Naive thymus-derived CD4-positive, alpha-beta T cell (primary cell): ENCODE measurements around the gene PRCD. TPM values are rescaled to one million over a fixed set of nuclear protein-coding genes. Genes with fewer than 3 reads are reported as not detected.
"Not testable (repeated sequence)": the region's sequence is repeated elsewhere in the genome, so short reads cannot be mapped to it uniquely, and the experiment has no call there.

ENCODE experiments used
- ATAC-seq: fragments of 150-1000 bp; cut with Tn5 transposase; 2 replicates; pipeline ENCODE4 v1.10.0; 2021; ENCODE audit warnings: mild to moderate bottlenecking, moderate library complexity
- CTCF ChIA-PET: fragments of 350-600 bp; sonication (Branson Sonifier 250); formaldehyde crosslinking; loops from one replicate; lab custom pipeline; 2021; ENCODE audit warnings: antibody characterized with exemption; lab: Charles Lee
- POLR2A ChIA-PET: fragments of 350-600 bp; sonication (Branson Sonifier 250); formaldehyde crosslinking; loops from one replicate; lab custom pipeline; 2021; ENCODE audit warnings: antibody characterized with exemption, inconsistent platforms; lab: Charles Lee
- DNase-seq, 9 donors: peaks; one replicate each; pipeline versions ENCODE4 v3.0.0 to v3.0.0-alpha.2; 2020 to 2022; ENCODE audit warnings: mixed read lengths in 1 of 9
- H3K27ac ChIP-seq: one replicate; pipeline ENCODE4 v1.7.0; 2013; ENCODE audit warnings: mild to moderate bottlenecking, low read depth, low read length, moderate library complexity
- H3K27me3 ChIP-seq, 2 donors: one replicate each; pipeline ENCODE4 v1.7.0; 2013; ENCODE audit warnings: low read length in 2 of 2, mild to moderate bottlenecking in 2 of 2, moderate library complexity in 2 of 2; ENCODE audit not compliant: control insufficient read depth in 2 of 2, insufficient read depth in 2 of 2
- H3K36me3 ChIP-seq, 3 experiments: 1 replicate in 2 of 3; 2 replicates in 1 of 3; pipeline ENCODE4 v1.7.0; 2013; ENCODE audit warnings: low read length in 3 of 3, mild to moderate bottlenecking in 3 of 3, moderate library complexity in 1 of 3; ENCODE audit not compliant: insufficient read depth in 3 of 3, control insufficient read depth in 2 of 3
- H3K4me1 ChIP-seq, 2 donors: one replicate each; pipeline ENCODE4 v1.7.0; 2013; ENCODE audit warnings: low read length in 2 of 2, mild to moderate bottlenecking in 2 of 2, moderate library complexity in 1 of 2; ENCODE audit not compliant: control insufficient read depth in 2 of 2, insufficient read depth in 2 of 2
- H3K4me3 ChIP-seq: 2 replicates; pipeline ENCODE4 v1.7.0; 2013; ENCODE audit warnings: mild to moderate bottlenecking, low read length
- H3K9me3 ChIP-seq, 3 experiments: 1 replicate in 2 of 3; 2 replicates in 1 of 3; pipeline ENCODE4 v1.7.0; 2013; ENCODE audit warnings: low read length in 3 of 3; ENCODE audit not compliant: control insufficient read depth in 2 of 3
- H3K27ac Mint-ChIP-seq, 9 donors: one replicate each; pipeline ENCODE4 v1.8.0; 2020 to 2022; ENCODE audit warnings: mixed read lengths in 9 of 9, mild to moderate bottlenecking in 8 of 9, moderate library complexity in 5 of 9, inconsistent platforms in 2 of 9
- H3K27me3 Mint-ChIP-seq, 5 donors: one replicate each; pipeline ENCODE4 v1.8.0; 2021 to 2022; ENCODE audit warnings: mixed read lengths in 5 of 5, mild to moderate bottlenecking in 1 of 5
- H3K36me3 Mint-ChIP-seq, 5 donors: one replicate each; pipeline ENCODE4 v1.8.0; 2020 to 2022; ENCODE audit warnings: mixed read lengths in 5 of 5, mild to moderate bottlenecking in 3 of 5, inconsistent platforms in 1 of 5
- H3K4me1 Mint-ChIP-seq, 7 donors: one replicate each; pipeline ENCODE4 v1.8.0; 2020 to 2022; ENCODE audit warnings: mixed read lengths in 7 of 7, mild to moderate bottlenecking in 3 of 7, inconsistent platforms in 1 of 7
- H3K4me3 Mint-ChIP-seq, 10 donors: one replicate each; pipeline ENCODE4 v1.8.0; 2020 to 2022; ENCODE audit warnings: mild to moderate bottlenecking in 10 of 10, mixed read lengths in 10 of 10, moderate library complexity in 6 of 10, inconsistent platforms in 2 of 10
- H3K9me3 Mint-ChIP-seq, 11 donors: one replicate each; pipeline ENCODE4 v1.8.0; 2020 to 2022; ENCODE audit warnings: mixed read lengths in 11 of 11, mild to moderate bottlenecking in 4 of 11, inconsistent platforms in 1 of 11, moderate library complexity in 1 of 11
- intact Hi-C, 2 donors: fragments of 100-400 bp; cut with micrococcal nuclease; formaldehyde crosslinking; loops; one replicate each; pipeline ENCODE4 v1.15.1; 2023
- polyA plus RNA-seq, 2 donors: library from polyadenylated mRNA; unstranded; fragments of 300-500 nt; fragmentation: Illumina TruSeq; gene quantifications; one replicate each; pipeline ENCODE4 v1.2.3, GENCODE V29; 2021
- total RNA-seq, 6 experiments: library from RNA in 5 of 6; stranded (reverse) in 5 of 6; gene quantifications; 1 replicate in 5 of 6; 2 replicates in 1 of 6; pipeline ENCODE4 v1.2.3 and lab custom pipeline; 2021 to 2026

PRCD gene
- total and polyA plus RNA-seq, 7 experiments from 2014 or later, result 1.3 TPM; not detected in 6

DNA sequence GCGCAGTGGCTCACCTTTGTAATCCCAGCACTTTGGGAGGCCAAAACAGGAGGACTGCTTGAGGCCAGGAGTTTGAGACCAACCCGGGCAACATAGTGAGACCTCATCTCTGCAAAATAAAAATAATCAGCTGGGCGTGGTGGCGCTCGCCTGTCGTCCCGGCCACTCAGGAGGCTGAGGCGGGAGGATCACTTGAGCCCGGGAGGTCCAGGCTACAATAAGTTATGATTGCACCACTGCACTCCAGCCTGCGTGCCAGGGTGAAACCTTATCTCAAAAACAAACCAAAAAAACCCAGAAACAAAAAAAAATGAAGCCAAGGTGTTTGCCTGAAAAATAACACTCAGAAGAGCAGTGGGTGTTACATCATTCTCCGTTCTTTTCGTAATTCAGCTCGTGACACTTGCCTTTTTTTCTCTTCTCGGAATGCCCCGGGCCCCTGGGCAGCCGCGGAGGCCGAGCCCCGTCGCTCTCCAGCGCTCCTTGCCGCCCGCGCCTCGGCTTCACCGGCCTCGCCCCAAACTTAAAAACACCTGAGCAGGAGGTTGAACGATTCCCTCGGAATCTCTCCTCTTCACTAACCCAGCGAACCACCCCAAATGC, 17.0 kb downstream of the PRCD start:
- H3K4me1 Mint-ChIP-seq, result peaks cover 25 to 65% (median 54%) of the 10 kb centered on the region in 7 donors
- peaks cover 23 to 31% of the 10 kb centered on the region in 2 donors for H3K4me1 ChIP-seq
- peak overlapping the region; percentile 77 for H3K4me3 ChIP-seq

DNA sequence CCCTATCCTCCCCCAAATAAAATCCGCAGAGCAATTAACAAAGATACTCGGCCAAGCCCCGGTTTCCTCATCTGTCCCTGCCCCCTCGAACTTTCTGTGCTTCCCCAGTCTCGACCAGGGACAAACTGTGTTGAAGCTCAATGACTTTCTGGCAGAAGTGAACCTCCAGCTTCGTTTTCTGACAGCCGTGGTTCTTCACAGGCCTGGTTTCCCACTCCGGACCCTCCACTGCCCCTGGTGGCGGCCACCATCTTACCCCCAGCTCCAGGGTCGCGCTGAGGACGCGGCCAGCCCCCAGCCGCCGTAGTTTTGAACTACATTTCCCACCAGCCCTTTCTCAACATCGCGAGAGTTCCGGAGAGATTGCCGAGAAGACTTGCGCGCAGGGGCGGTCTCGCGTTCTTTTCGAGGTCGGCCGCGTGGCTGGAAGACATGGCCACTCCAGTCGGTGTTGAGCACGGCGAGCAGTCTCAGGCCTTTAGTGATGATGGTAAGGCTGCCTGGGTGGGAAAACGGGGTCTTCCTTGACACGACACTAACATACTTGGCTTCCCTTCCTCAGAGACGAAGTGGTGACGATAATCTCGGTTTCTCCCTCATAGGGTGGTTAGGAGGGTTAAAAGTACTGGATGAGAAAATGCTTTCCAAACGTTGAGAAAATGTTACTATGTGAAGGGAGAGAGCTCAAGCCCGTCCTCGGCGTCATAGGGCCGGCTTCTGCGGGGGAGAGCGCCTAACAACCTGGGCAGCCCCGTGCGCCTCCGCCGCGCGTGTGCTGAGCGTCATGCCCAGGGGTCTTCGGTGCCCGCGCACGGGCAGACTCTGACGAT, 17.7 kb downstream of the PRCD start:
- ChIA-PET POLR2A (interaction anchor here (0.6 to 2.6 kb wide), 21 partner anchors 13 to 1431 kb away, joined by 3 to 14 read pairs (median 4); partner anchors contain the start of genes PRCD, SRSF2 and ST6GALNAC1), CTCF (interaction anchor here (0.6 to 4.2 kb wide), 17 partner anchors 8 to 156 kb away, joined by 3 to 27 read pairs (median 5); partner anchors contain the start of gene AANAT)
- Mint-ChIP-seq H3K27me3 (no peaks in the 10 kb centered on the region), H3K36me3 (peaks cover 4 to 14% (median 6%) of the 10 kb centered on the region in 5 donors), H3K27ac (peak overlapping the region; percentile 90 to 99 (median 96)), H3K4me3 (peak overlapping the region; percentile 92 to 99 (median 98)), H3K4me1 (peaks cover 25 to 66% (median 55%) of the 10 kb centered on the region in 7 donors), H3K9me3 (no peaks in the 10 kb centered on the region)
- Histone ChIP-seq H3K4me1 (peaks cover 23 to 34% of the 10 kb centered on the region in 2 donors), H3K27me3 (no peaks in the 10 kb centered on the region), H3K4me3 (peak overlapping the region; percentile 77), H3K36me3 (peaks cover 5 to 15% (median 5%) of the 10 kb centered on the region in 3 experiments), H3K27ac (peak overlapping the region; percentile 93), H3K9me3 (no peaks in the 10 kb centered on the region)
- intact Hi-C loops, result loop anchor here (1.0 to 5.0 kb wide), 12 partner anchors 29 to 617 kb away; partner anchors contain the start of genes JMJD6 (in 2 of the 2), METTL23 (in 2 of the 2), UBE2O (in 2 of the 2) and FBF1 (in 1 of the 2)
- DNase-seq, result peak; percentile 82 to 95 (median 92)
- ATAC-seq, result peak; percentile 92

More for the DNA sequence above, 17.0 kb downstream of the PRCD start:
- peak overlapping the region; percentile 93 for H3K27ac ChIP-seq
- H3K9me3 ChIP-seq, result no peaks in the 10 kb centered on the region
- Mint-ChIP-seq H3K36me3 (peaks cover 4 to 14% (median 5%) of the 10 kb centered on the region in 5 donors), H3K9me3 (no peaks in the 10 kb centered on the region), H3K27me3 (no peaks in the 10 kb centered on the region), H3K4me3 (peak overlapping the region; percentile 92 to 99 (median 98)), H3K27ac (peak overlapping the region; percentile 90 to 99 (median 96))
- ChIA-PET CTCF (interaction anchor here (0.6 to 3.3 kb wide), 11 partner anchors 10 to 430 kb away, joined by 3 to 17 read pairs (median 5); partner anchors contain the start of gene AANAT), POLR2A (interaction anchor here (0.6 to 2.6 kb wide), 14 partner anchors 10 to 575 kb away, joined by 3 to 14 read pairs (median 4); partner anchors contain the start of genes PRCD and SRSF2)
- intact Hi-C loops, result loop anchor here (1.0 to 5.0 kb wide), 8 partner anchors 34 to 616 kb away; partner anchors contain the start of genes JMJD6 (in 2 of the 2), METTL23 (in 2 of the 2), UBE2O (in 2 of the 2) and FBF1 (in 1 of the 2)
- H3K36me3 ChIP-seq, result peaks cover 3 to 9% (median 3%) of the 10 kb centered on the region in 3 experiments
- DNase-seq, result peak in 3 of 9 donors; percentile 50 to 58 (median 53)
- ATAC-seq, result peak; percentile 65
- H3K27me3 ChIP-seq, result no peaks in the 10 kb centered on the region

DNA sequence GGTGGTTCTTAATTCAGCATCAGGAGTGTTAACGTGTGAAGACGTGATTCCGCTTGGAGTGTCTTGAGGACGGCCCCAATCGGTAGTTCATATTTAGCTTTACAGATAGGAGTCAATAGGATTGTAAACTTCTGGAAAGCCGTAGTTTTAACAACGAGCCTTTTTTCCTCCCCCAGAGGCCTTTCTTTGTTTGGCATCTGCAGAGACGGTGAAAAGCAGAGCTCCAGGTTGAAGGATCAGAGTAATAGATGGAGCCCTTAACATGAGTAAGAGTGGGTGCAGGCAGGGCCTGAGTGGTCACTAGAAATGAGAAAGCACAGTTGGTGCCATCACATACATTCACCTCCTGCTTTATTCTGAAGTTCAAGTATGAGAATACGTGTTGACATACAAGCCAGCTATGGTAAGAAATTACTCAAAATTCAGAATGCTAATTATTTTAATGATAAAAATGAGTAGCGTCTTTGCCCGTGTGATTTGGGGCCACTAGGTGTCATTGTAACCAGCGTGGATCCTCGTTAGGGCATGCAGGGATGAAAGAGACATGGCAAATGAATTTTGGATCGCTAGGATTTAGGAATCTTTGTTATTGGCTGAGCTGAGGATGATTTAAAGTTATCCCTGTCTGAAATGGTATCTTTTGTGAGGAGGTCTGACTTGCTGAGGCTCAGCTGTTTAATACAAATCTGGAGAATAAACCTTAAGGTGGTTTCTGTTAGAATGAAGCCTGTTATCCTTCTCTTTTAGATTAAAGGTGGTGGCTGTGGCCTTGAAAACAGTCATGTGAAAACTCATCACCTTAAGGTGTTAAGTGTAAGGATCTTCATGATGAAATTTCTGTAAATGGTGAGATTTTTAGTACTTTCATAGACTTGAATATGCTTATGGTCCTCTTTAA, 18.6 kb downstream of the PRCD start:
- intact Hi-C loops, result loop anchor here (1.0 to 5.0 kb wide), 5 partner anchors 28 to 169 kb away; partner anchors contain the start of genes JMJD6 (in 1 of the 2) and METTL23 (in 1 of the 2)

GRCh38 chr17:76559460-76559859, 19.6 kb downstream of the PRCD start:
- not testable (repeated sequence) for H3K27me3 Mint-ChIP-seq, H3K27me3 ChIP-seq, ATAC-seq, H3K9me3 Mint-ChIP-seq, H3K9me3 ChIP-seq, DNase-seq, H3K4me3 ChIP-seq
- H3K27ac Mint-ChIP-seq, result peak overlapping the region in 1 of 9 donors; percentile 21
- Histone ChIP-seq H3K4me1 (peaks cover 23 to 34% of the 10 kb centered on the region in 2 donors), H3K36me3 (peaks cover 5 to 21% (median 5%) of the 10 kb centered on the region in 3 experiments), H3K27ac (peak overlapping the region; percentile 93)
- intact Hi-C loops, result loop anchor here in 1 of 2 donors (5.0 kb wide), 1 partner anchor 168 kb away; the partner anchor contains the start of genes JMJD6 and METTL23
- CTCF ChIA-PET, result interaction anchor here (1.1 to 4.2 kb wide), 4 partner anchors 38 to 154 kb away, joined by 4 to 27 read pairs (median 16); no protein-coding TSS in a partner anchor
- H3K36me3 Mint-ChIP-seq, result peaks cover 8 to 21% (median 10%) of the 10 kb centered on the region in 5 donors
- peak overlapping the region in 9 of 10 donors; percentile 38 to 99 (median 98) for H3K4me3 Mint-ChIP-seq
- POLR2A ChIA-PET, result interaction anchor here (0.9 to 1.4 kb wide), 3 partner anchors 43 to 112 kb away, joined by 3 to 5 read pairs (median 4); no protein-coding TSS in a partner anchor
- H3K4me1 Mint-ChIP-seq, result peaks cover 24 to 69% (median 59%) of the 10 kb centered on the region in 7 donors

More for the DNA sequence above, 18.6 kb downstream of the PRCD start:
- Histone ChIP-seq H3K27me3 (no peaks in the 10 kb centered on the region), H3K4me1 (peaks cover 23 to 34% of the 10 kb centered on the region in 2 donors), H3K4me3 (peak overlapping the region; percentile 77), H3K9me3 (no peaks in the 10 kb centered on the region), H3K36me3 (peaks cover 5 to 20% (median 5%) of the 10 kb centered on the region in 3 experiments), H3K27ac (peak overlapping the region; percentile 93)
- peak overlapping the region; percentile 90 to 99 (median 96) for H3K27ac Mint-ChIP-seq
- ATAC-seq, result no peak
- H3K36me3 Mint-ChIP-seq, result peaks cover 8 to 21% (median 10%) of the 10 kb centered on the region in 5 donors
- ChIA-PET CTCF (interaction anchor here (0.6 to 4.2 kb wide), 15 partner anchors 7 to 155 kb away, joined by 3 to 27 read pairs (median 6); no protein-coding TSS in a partner anchor), POLR2A (interaction anchor here (0.7 to 2.6 kb wide), 13 partner anchors 12 to 1432 kb away, joined by 3 to 14 read pairs (median 4); partner anchors contain the start of gene ST6GALNAC1)
- peaks cover 25 to 71% (median 59%) of the 10 kb centered on the region in 7 donors for H3K4me1 Mint-ChIP-seq
- no peaks in the 10 kb centered on the region for H3K9me3 Mint-ChIP-seq
- peak overlapping the region; percentile 92 to 99 (median 98) for H3K4me3 Mint-ChIP-seq
- DNase-seq, result peak in 3 of 9 donors; percentile 12 to 27 (median 20)
- H3K27me3 Mint-ChIP-seq, result no peaks in the 10 kb centered on the region
